Measurements from ENCODE around the gene REXO2.

REXO2 gene

GRCh38 chr11:114441921-114442320 is 2.7 kb downstream of the REXO2 start:
- no peak for DNase-seq

- DNase-seq, result no peak
Observed at GRCh38 chr11:114442536-114442935, 3.3 kb downstream of the REXO2 start.

GRCh38 chr11:114447444-114447843 is 8.2 kb downstream of the REXO2 start:
- DNase-seq, result no peak

- DNase-seq, result no peak
Observed at GRCh38 chr11:114447892-114448291, 8.6 kb downstream of the REXO2 start.

- DNase-seq, result no peak
Observed at GRCh38 chr11:114448749-114449482, 9.6 kb downstream of the REXO2 start.

- DNase-seq, result no peak
Observed at GRCh38 chr11:114449845-114450244, 10.6 kb downstream of the REXO2 start.

GRCh38 chr11:114452399-114452798 is 13.1 kb downstream of the REXO2 start:
- no peak for DNase-seq

- DNase-seq, result no peak
Observed at GRCh38 chr11:114463999-114464398, 24.7 kb downstream of the REXO2 start.

GRCh38 chr11:114466742-114467141 is 27.5 kb downstream of the REXO2 start:
- DNase-seq, result no peak

- no peak for DNase-seq
Observed at GRCh38 chr11:114472661-114473060, 33.4 kb downstream of the REXO2 start.

GRCh38 chr11:114478001-114478410 is 38.7 kb downstream of the REXO2 start:
- DNase-seq, result no peak

GRCh38 chr11:114478768-114479167 is 39.5 kb downstream of the REXO2 start:
- no peak for DNase-seq

GRCh38 chr11:114479331-114479730 is 40.1 kb downstream of the REXO2 start:
- DNase-seq, result no peak

- no peak for DNase-seq
Observed at GRCh38 chr11:114482114-114482513, 42.8 kb downstream of the REXO2 start.

GRCh38 chr11:114483929-114484328 is 44.7 kb downstream of the REXO2 start:
- DNase-seq, result no peak

- DNase-seq, result no peak
Observed at GRCh38 chr11:114496915-114497314, 57.6 kb downstream of the REXO2 start.

GRCh38 chr11:114499756-114500155 is 60.5 kb downstream of the REXO2 start:
- DNase-seq, result no peak

Data from suppressor macrophage treated with lipopolysaccharide for 4 hours (primary cell).